Bronchial epithelial cell (primary cell): ENCODE results near the gene GEMIN5. TPM values are rescaled to one million over a fixed set of nuclear protein-coding genes. Genes with fewer than 3 reads are reported as not detected.

Source experiments
- DNase-seq: peaks from one replicate; pipeline ENCODE4 v3.0.0-alpha.2; 2010; ENCODE audit warnings: low read depth
- FAIRE-seq: peaks from 2 replicates; lab custom pipeline; 2011; peaks lifted over from hg19 to GRCh38; lab: Jason Lieb, UNC
- H3K27me3 ChIP-seq: 2 replicates; pipeline ENCODE4 v1.5.1; 2011; ENCODE audit warnings: low read length; ENCODE audit not compliant: control insufficient read depth, insufficient read depth
- H3K36me3 ChIP-seq: 2 replicates; pipeline ENCODE4 v1.5.1; 2011; ENCODE audit warnings: low read length; ENCODE audit not compliant: control insufficient read depth, insufficient read depth
- H3K4me3 ChIP-seq: 2 replicates; pipeline ENCODE4 v1.5.1; 2011; ENCODE audit warnings: mild to moderate bottlenecking, low read depth, low read length, control low read depth
- CTCF ChIP-seq: IDR thresholded peaks from 2 replicates; pipeline ENCODE4 v1.5.1; 2011; ENCODE audit warnings: mild to moderate bottlenecking, moderate library complexity, low read length, control low read depth, inconsistent platforms; ENCODE audit not compliant: insufficient read depth, severe bottlenecking
- total RNA-seq: library from RNA; depleted of rRNA; stranded (reverse); fragments of >200 nt; gene quantifications from 2 replicates; pipeline ENCODE4 v1.2.1, GENCODE V29; 2014

GEMIN5 gene
- total RNA-seq, 1 donor from 2014 or later, result 12.6 TPM

GRCh38 chr5:154873791-154874331 is 64.2 kb downstream of the GEMIN5 start:
- no peak for TF ChIP-seq CTCF
- DNase-seq, result no peak
- Histone ChIP-seq H3K27me3 (no peaks in the 10 kb centered on the region), H3K4me3 (no peak overlapping the region), H3K36me3 (peaks cover 17% of the 10 kb centered on the region)
- FAIRE-seq, result no peak

GRCh38 chr5:154871734-154872133 is 66.3 kb downstream of the GEMIN5 start:
- Histone ChIP-seq H3K36me3 (peaks cover 17% of the 10 kb centered on the region), H3K4me3 (no peak overlapping the region), H3K27me3 (no peaks in the 10 kb centered on the region)
- no peak for DNase-seq
- no peak for TF ChIP-seq CTCF
- FAIRE-seq, result no peak

- FAIRE-seq, result no peak
- TF ChIP-seq CTCF, result peak; percentile 16
Measured at GRCh38 chr5:154868702-154869101, 69.3 kb downstream of the GEMIN5 start.

GRCh38 chr5:154866841-154867240 is 71.2 kb downstream of the GEMIN5 start:
- no peak for FAIRE-seq
- H3K27me3 ChIP-seq, result no peaks in the 10 kb centered on the region
- no peak for TF ChIP-seq CTCF
- H3K4me3 ChIP-seq, result no peak overlapping the region
- peaks cover 9% of the 10 kb centered on the region for H3K36me3 ChIP-seq
- DNase-seq, result no peak

More at GRCh38 chr5:154868702-154869101, 69.3 kb downstream of the GEMIN5 start:
- no peaks in the 10 kb centered on the region for H3K27me3 ChIP-seq
- peaks cover 12% of the 10 kb centered on the region for H3K36me3 ChIP-seq
- no peak for DNase-seq
- no peak overlapping the region for H3K4me3 ChIP-seq

GRCh38 chr5:154865466-154866184 is 72.4 kb downstream of the GEMIN5 start:
- FAIRE-seq (no peak), DNase-seq (no peak)
- H3K27me3 ChIP-seq, result no peaks in the 10 kb centered on the region
- no peak overlapping the region for H3K4me3 ChIP-seq
- H3K36me3 ChIP-seq, result peaks cover 7% of the 10 kb centered on the region
- TF ChIP-seq CTCF, result no peak
